NCI-H82 (cell line): Measurements from ENCODE around the gene TM4SF20.

Experiments used
- DNase-seq: peaks from one replicate; lab custom pipeline; 2025; lab: John Stamatoyannopoulos, UW

The TM4SF20 gene

GRCh38 chr2:227367427-227367795 lies 11.7 kb downstream of the TM4SF20 start:
- DNase-seq = no peak

GRCh38 chr2:227366769-227367426 lies 12.2 kb downstream of the TM4SF20 start:
- DNase-seq = no peak

DNA sequence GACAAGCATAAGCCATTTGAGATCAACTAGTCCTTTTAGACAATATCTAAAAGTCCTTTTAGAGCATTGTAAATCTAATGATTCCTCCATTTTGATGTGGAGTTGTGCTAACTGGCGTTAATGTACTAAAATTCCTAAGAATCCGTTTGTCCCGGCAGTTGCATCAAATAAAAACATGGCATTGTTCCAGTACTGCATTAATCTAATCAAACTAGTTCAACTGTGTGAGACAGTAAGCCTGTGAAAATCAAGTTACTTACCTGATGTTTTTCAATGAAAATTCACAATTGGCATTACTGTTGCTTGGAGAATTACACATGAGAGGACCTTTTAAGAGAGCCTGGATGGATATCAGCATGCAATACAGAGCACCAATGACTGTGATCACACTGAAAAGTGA lies 13.3 kb downstream of the TM4SF20 start:
- DNase-seq = no peak

GRCh38 chr2:227364585-227365263 lies 14.4 kb downstream of the TM4SF20 start:
- DNase-seq = peak; percentile 58

DNA sequence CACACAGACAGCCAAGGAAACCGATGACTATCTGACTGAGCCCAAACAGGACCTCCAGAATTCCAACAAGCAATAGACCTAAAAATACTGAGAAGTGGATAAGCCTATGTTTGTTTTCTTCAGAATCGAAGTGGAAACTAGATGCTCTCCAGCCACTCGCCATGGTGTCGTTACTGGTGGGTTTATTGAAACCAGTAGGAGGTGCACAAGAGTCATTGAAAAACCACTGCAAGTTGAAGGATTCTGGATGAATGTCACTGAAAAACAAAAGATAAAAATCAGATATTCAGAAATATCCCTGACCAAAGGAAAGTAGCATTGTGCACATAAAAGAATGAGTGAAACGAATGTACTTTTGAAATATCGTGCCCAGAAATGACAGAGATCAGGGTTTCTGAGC lies 15.3 kb downstream of the TM4SF20 start:
- no peak for DNase-seq

DNA sequence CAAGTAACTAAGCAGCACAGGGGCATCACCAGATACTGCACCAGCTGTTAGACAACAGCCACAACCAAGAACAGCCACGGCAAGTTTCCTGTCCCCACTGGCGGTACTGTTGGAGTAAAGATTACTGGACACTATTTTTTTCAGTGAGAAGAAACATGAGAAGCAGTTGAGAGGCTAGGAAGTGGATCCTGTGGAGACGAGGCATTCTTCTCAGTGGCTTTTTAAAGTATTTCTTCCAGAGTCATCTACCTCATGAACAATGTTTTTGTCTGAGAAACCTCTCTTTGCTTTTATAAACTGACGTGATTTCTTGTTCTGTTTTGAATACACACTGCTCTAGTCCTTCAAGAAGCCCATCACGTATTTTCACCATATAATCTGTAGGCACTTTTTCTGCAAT lies 18.8 kb downstream of the TM4SF20 start:
- no peak for DNase-seq

DNA sequence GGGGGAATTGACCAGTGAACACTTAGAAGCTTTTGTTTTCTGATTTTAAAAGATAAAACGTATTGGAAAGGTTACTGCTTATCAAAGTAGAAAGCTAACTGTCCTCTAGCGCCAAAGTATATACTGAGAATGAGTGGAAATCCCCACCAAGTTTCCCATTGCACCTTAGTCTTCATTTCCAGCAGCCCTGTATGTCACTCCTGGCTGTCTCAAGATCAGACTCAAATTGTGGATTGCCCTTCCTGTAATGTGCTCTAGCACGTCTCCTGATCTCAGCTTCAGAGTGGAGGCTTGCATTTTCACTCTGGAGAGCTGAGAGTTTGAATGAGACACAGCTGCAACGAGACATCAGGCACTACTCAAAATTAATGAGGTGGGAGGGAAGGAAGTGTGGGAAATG lies 27.5 kb downstream of the TM4SF20 start:
- no peak for DNase-seq

DNA sequence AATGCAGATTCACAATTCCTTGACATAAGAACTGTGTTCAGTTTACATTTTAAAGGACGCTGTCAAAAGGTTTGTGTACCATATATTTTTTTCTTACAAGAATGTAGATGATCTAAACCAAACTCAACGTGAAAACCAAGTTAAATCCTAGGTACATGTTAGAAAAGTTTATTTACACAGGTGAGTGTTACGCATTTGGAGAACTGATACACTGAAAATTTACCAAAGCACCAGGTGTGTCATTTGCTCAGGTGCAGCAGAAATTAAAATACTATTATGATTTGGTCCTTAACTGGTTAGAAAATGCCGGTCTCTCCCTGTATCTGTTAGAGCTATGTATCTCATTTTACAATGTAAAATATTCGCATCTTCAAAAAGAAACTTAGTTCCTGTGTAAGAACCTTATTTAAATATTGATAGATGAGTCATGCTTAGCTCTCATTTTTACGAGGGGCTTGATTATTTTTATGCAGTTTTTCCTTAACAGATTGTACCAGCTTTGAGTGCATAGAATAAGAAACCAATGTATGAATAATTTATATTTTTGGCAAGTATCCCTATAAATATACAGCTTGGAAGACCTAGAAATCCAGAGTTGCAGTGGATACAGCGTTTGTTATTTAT lies 29.0 kb downstream of the TM4SF20 start:
- DNase-seq = no peak

DNA sequence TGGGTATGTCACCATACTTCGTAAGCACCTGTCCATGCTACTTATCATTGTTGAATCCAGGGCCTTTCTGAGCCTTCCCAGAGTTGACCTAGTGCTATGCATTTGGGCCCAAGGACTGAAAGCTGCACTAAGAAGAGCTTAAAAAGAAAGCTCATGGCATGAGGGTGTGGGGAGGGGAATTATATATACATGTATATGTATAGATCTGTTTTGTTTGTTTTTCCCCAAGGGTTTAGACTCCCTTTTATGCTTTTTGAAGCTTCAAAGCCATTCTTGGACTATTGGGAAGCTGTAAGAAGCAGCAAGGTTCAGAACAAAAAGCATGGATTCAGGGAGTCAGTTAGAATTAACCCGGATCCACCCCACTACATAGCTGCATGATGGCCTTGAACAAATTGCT lies 30.8 kb downstream of the TM4SF20 start:
- DNase-seq = peak; percentile 11

GRCh38 chr2:227347117-227347516 lies 32.0 kb downstream of the TM4SF20 start:
- peak; percentile 55 for DNase-seq

- no peak for DNase-seq
Measured at GRCh38 chr2:227344231-227344630, 34.9 kb downstream of the TM4SF20 start.

DNA sequence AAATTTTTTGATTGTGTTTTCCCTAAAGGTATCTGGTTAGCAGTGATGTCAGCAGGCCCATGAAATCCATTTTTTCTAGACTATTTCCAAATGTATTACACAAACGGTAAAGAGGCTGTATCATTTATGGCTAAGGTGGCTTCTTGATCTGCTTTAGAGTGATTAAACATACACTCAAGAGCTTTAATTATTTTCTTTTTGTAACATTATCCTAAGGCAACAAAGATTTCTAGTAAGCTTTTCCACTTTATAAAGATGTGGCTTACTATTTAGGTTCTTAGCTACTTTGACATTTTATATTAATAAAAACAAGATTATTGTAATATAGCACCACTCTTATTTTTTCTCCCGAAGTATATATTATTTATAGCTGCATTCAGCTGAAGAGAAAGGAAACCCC lies 37.6 kb downstream of the TM4SF20 start:
- DNase-seq = no peak

DNA sequence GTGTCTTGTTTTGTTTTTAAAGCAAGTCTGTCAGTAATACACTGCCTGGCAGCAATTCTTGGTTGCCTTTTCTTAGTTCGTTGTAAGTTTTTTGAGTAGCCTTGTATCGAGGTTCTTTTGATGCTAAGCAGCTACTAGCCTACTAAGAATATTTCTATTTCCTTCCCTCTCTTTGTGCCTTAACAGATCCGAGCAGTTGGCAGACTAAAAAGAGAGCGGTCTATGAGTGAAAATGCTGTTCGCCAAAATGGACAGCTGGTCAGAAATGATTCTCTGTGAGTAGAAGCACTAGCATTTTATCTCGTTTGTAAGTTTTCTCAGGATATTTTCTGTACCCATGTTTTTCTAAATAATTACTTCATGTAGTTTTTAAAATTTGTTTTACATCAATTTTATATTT lies 39.0 kb downstream of the TM4SF20 start:
- no peak for DNase-seq

- no peak for DNase-seq
Measured at GRCh38 chr2:227339098-227339599, 40.0 kb downstream of the TM4SF20 start.

DNA sequence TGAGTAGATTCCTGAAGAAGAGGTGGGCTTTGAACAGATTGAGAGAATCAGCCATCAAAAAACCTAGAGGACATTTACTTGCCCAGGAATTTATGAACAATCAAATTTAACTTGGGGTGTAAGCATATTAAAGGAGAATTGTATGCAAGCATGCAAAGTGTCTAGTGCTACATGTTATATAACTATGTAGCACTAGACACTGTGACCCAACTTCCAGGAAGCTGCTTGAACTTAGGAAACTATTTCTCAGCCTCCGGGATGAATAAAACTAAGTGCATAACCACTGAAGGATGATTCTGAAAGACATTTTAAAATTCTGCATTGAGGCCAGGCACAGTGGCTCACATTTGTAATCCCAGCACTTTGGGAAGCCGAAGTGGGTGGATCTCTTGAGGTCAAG lies 41.7 kb downstream of the TM4SF20 start:
- DNase-seq = no peak

DNA sequence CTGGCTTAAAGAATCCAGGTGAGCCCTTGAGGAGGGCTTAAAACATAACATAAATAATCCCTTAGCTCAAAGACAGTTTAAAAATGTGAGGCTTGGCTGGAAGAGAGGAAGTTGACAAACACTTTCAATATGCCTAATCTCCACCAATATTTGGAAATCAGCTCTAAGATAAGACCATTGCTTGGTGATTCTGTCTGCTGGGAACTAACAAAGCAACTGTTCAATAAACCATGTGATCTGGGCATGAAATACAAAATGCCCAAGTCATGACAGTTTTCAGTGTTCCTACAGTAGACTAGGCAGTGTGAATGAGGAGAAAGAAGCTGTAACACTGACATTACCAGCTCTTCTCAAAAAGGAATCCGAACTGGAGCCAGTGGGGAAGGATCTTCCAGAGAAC lies 43.4 kb downstream of the TM4SF20 start:
- peak; percentile 6 for DNase-seq

DNA sequence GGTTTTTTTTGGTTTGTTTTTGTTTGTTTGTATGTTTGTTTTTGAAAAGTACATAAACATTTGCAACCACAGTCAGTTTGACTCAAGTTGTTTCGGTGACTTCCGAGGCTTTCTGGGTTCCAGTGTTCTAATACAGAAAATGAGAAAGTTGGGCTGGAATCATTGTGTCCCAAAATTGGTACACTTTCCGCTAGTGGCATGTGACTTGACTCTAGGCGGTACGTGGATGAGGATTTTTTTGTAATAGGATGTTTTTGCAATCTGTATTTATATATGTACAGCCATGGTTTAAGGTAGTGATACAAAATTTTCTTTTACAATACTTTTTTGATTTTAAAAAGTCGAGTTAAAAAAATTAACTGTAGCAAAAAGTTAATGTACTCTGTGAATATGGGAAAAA lies 52.3 kb downstream of the TM4SF20 start:
- DNase-seq = no peak

DNA sequence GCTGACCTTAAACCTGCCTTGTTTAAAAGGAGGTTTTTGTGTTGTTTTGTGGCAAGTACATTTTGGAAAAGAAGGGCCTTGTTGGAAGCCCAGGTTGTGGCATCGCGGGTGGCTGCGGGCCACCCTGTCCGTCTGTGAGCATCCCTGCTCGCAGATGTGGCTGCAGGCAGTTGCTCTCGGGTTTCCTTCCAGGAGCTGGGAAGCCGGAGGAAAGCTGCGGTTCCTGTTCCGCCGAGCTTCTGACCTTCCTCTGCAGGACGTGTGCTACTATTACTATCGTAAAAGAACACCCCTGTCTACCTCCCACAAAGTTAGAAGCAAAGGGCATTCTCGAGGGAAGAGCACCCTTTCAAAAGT lies 53.3 kb downstream of the TM4SF20 start:
- DNase-seq = peak; percentile 60

- DNase-seq = peak; percentile 96
Measured at GRCh38 chr2:227324995-227325838, 53.9 kb downstream of the TM4SF20 start, which contains the start of gene MFF. Gene MFF, plus strand, starts transcription at chr2:227325251. Its CDS starts 5,415 bp downstream, at chr2:227330666.

- DNase-seq = no peak
Measured at GRCh38 chr2:227324642-227324994, 54.5 kb downstream of the TM4SF20 start.

- DNase-seq = no peak
Measured at GRCh38 chr2:227323818-227324217, 55.3 kb downstream of the TM4SF20 start.

GRCh38 chr2:227322530-227323205 lies 56.4 kb downstream of the TM4SF20 start:
- DNase-seq = no peak
